Retinal pigment epithelial cell (primary cell): ENCODE measurements around the gene AGO4.

Source experiments
- DNase-seq: peaks from one replicate; pipeline ENCODE4 v3.0.0-alpha.2; 2010; ENCODE audit warnings: low read depth
- H3K4me3 ChIP-seq: 2 replicates; pipeline ENCODE4 v1.5.1; 2011; ENCODE audit warnings: mild to moderate bottlenecking, low read length, control low read depth, moderate library complexity
- TF ChIP-seq, protein P1 (sequence below): conservative IDR thresholded peaks from 2 replicates; pipeline ENCODE4 v1.5.1; 2011; ENCODE audit warnings: low read depth, low read length, control low read depth, inconsistent platforms

The AGO4 gene

DNA sequence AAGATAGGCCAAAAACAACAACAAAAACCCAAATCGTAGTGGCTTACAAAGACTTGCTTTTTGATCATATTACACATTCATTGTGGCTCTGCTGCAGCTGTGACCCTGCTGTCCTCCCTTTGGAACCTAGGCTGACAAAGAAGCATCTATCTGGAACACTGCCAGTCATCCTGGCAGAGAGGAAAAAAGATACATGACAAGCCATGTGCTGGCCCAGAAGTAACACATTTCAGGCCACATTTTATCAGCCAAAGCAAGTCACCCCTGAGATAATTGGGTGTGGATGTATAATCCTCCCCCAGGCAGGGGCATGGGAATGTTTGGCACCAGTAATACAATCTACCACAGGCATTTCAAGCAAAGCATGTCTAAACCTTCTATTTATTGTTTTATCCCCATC is 38.0 kb downstream of the AGO4 start:
- TF ChIP-seq, protein P1, sequence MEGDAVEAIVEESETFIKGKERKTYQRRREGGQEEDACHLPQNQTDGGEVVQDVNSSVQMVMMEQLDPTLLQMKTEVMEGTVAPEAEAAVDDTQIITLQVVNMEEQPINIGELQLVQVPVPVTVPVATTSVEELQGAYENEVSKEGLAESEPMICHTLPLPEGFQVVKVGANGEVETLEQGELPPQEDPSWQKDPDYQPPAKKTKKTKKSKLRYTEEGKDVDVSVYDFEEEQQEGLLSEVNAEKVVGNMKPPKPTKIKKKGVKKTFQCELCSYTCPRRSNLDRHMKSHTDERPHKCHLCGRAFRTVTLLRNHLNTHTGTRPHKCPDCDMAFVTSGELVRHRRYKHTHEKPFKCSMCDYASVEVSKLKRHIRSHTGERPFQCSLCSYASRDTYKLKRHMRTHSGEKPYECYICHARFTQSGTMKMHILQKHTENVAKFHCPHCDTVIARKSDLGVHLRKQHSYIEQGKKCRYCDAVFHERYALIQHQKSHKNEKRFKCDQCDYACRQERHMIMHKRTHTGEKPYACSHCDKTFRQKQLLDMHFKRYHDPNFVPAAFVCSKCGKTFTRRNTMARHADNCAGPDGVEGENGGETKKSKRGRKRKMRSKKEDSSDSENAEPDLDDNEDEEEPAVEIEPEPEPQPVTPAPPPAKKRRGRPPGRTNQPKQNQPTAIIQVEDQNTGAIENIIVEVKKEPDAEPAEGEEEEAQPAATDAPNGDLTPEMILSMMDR = no peak
- no peak for DNase-seq
- H3K4me3 ChIP-seq = no peak overlapping the region

DNA sequence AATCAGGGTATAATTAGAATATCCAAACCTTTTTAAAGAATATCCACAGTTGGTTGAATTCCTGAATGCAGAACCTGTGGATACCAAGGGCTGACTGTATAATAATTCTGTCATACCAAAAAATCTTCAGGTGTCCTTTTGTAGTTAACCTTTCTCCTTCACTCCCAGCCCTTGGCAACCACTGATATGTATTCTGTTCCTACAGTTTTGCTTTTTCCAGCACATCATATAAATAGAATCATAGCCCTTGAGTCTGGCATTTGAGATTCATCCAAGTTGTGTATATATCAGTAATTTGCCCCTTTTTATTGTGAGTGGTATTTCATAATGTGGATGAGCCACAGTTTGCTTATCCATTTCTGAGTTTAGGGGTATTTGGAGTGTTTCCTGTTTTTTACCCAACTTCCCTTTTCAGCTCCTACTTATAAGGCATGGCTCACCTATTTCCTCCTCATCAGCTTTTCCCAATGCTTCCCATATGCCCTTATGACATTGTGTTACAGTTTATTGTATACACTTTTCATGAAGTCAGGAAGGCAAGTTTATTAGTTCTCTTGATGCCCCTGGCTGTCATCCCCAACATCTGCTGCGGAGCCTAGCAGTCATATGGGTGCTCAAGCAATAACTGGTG is 40.2 kb downstream of the AGO4 start:
- no peak for DNase-seq
- TF ChIP-seq, protein P1 = no peak
- H3K4me3 ChIP-seq = no peak overlapping the region

DNA sequence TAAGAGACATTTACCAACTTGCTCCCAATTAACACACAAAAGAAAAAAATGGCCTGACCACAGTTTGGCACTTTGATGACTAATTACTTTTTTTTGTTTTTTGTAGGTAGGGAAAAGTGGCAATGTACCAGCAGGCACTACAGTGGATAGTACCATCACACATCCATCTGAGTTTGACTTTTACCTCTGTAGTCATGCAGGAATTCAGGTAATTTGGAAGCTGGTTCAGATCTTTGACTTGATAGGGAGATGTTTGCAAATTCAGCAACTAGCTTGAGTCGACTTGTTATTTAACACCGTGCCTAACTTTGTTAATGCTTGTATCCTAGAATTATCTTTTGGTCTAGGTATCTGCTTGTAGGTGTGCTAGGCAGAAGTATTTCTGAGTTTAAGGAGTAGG is 42.2 kb downstream of the AGO4 start:
- no peak overlapping the region for H3K4me3 ChIP-seq
- no peak for DNase-seq
- TF ChIP-seq, protein P1 = no peak

DNA sequence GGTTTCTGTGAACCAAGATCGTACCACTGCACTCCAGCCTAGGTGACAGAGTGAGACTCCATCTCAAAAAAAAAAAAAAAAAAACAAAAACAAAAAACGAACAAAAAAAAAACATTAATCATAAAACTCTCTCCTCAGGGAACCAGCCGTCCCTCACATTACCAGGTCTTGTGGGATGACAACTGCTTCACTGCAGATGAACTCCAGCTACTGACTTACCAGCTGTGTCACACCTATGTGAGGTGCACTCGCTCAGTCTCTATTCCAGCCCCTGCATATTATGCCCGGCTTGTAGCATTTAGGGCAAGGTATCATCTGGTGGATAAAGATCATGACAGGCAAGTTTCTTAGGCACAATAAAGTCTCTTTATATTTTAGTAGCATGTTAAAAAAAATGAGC is 42.9 kb downstream of the AGO4 start:
- no peak for DNase-seq
- H3K4me3 ChIP-seq = no peak overlapping the region
- TF ChIP-seq, protein P1 = no peak

DNA sequence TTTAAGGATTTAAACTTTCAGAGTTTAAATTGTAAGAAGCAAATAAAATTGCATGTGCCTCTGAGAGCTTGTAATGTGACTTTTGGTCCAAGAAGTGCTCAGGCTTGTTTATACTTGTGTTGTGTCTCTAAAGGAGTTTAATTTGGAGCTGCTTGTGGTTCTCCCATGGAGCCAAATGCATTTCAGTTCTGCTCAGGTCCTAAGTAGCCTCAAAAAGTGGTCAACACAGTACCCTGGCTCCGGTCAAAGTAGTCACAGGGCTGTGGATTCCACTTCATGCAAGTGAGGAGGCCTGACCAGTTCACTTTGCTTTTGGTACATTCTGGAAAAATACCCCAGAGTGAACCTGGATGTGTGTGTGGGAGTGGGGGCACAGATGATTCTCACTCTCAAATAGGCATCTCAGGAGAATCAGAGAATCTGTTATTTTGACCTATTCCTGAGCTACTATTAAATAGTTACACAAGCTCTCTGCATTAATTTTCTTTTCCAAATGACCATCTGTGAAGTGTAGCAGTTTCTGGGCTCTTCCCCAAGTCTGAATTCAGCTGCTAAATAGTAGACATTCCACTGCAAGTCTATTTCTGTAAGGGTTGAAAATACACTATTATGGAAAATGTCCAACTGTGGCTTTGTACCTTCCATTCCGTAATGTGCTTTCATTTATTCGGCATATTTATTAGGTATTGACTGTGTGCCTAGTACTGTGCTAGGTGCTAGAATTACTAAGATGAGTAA is 43.5 kb downstream of the AGO4 start:
- DNase-seq = no peak
- no peak overlapping the region for H3K4me3 ChIP-seq
- TF ChIP-seq, protein P1 = no peak

DNA sequence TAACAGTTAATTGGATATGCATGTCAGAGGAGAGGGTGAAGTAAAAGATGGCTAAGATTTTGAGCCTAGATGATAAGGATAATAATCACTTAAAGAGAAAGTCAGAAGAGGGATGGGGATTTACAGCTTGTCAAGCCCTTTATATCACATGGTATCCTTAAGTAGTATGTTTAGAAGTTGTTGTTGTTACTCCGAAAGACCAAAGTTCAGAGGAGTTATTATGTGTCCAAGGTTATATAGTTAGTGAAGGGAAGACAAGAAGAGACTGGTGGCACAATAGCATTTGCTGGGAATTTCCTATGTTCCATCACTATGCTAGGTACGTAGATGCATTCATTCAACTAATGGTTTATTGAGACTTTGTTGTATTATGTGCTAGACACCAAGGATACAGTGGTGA is 44.4 kb downstream of the AGO4 start:
- TF ChIP-seq, protein P1 = no peak
- no peak overlapping the region for H3K4me3 ChIP-seq
- no peak for DNase-seq
